ENCODE results near the gene MGAT5B. TPM values are rescaled to one million over a fixed set of nuclear protein-coding genes. Genes with fewer than 3 reads are reported as not detected.

MGAT5B gene
- total RNA-seq, 1 experiment from 2014 or later, result 4.4 TPM

GRCh38 chr17:76897023-76897422 is 28.8 kb downstream of the MGAT5B start:
- no peaks in the 10 kb centered on the region for H3K27me3 ChIP-seq (ENCODE audit: insufficient read depth, low read length)
- ATAC-seq (no peak), DNase-seq (ENCODE audit: low read depth, low spot score) (no peak)
- H3K9me3 ChIP-seq (ENCODE audit: control insufficient read depth in 1 of 2, insufficient read depth in 1 of 2, low read depth in 1 of 2, low read length in 2 of 2), result no peaks in the 10 kb centered on the region
- H3K27ac ChIP-seq (ENCODE audit: low read depth, low read length), result no peak overlapping the region
- CTCF ChIA-PET, result no interaction called here
- no TSS peak for BruUV-seq (replicated peaks)
- TF ChIP-seq, protein P1, sequence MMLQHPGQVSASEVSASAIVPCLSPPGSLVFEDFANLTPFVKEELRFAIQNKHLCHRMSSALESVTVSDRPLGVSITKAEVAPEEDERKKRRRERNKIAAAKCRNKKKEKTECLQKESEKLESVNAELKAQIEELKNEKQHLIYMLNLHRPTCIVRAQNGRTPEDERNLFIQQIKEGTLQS (IDR thresholded peaks at IDR 0.05), result no peak
- no peak for TF ChIP-seq POLR2A (IDR thresholded peaks at IDR 0.05; ENCODE audit: borderline replicate concordance, extremely low read depth, insufficient read depth, insufficient read length)
- TF ChIP-seq, protein P2, sequence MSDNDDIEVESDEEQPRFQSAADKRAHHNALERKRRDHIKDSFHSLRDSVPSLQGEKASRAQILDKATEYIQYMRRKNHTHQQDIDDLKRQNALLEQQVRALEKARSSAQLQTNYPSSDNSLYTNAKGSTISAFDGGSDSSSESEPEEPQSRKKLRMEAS (IDR thresholded peaks at IDR 0.05), result no peak
- no peak for TF ChIP-seq SP1 (IDR thresholded peaks at IDR 0.05; ENCODE audit: low read depth)
- no peaks in the 10 kb centered on the region for H4K20me1 ChIP-seq (ENCODE audit: insufficient read depth)
- H3K9me2 ChIP-seq (ENCODE audit: insufficient read depth), result no peaks in the 10 kb centered on the region
- H3K36me3 ChIP-seq (ENCODE audit: control insufficient read depth in 1 of 2, insufficient read depth in 2 of 2, low read length in 2 of 2), result no peaks in the 10 kb centered on the region
- no peak overlapping the region for H3K4me2 ChIP-seq (ENCODE audit: low read length)
- RAD21 ChIA-PET (ENCODE audit: low non-redundant PET in 1 of 2, low total read pairs in 2 of 2, uncharacterized antibody in 2 of 2, unreplicated experiment in 2 of 2), result no interaction called here
- intact Hi-C loops (cut with micrococcal nuclease), result no loop called here
- H3K79me2 ChIP-seq (ENCODE audit: insufficient read depth, low read length), result no peaks in the 10 kb centered on the region
- no peak overlapping the region for H3K4me3 ChIP-seq (replicated peaks in 1 of 2; ENCODE audit: low read depth in 1 of 2, low read length in 2 of 2)
- H3K4me1 ChIP-seq (ENCODE audit: control insufficient read depth in 1 of 2, insufficient read depth in 2 of 2, low read length in 2 of 2), result peaks cover 0 to 3% of the 10 kb centered on the region in 2 experiments; a peak in 1 of 4 replicates
- no peak overlapping the region for H3K9ac ChIP-seq (ENCODE audit: low read length)
- POLR2A ChIA-PET, result no interaction called here
- no peak overlapping the region for H2AFZ ChIP-seq (ENCODE audit: low read depth, low read length, poor library complexity, severe bottlenecking)

- Histone ChIP-seq H4K20me1 (ENCODE audit: insufficient read depth) (no peaks in the 10 kb centered on the region), H3K27me3 (ENCODE audit: insufficient read depth, low read length) (no peaks in the 10 kb centered on the region), H3K4me3 (replicated peaks in 1 of 2; ENCODE audit: low read depth in 1 of 2, low read length in 2 of 2) (no peak overlapping the region), H3K9ac (ENCODE audit: low read length) (no peak overlapping the region), H2AFZ (ENCODE audit: low read depth, low read length, poor library complexity, severe bottlenecking) (no peak overlapping the region), H3K9me2 (ENCODE audit: insufficient read depth) (no peaks in the 10 kb centered on the region), H3K4me2 (ENCODE audit: low read length) (no peak overlapping the region), H3K4me1 (ENCODE audit: control insufficient read depth in 1 of 2, insufficient read depth in 2 of 2, low read length in 2 of 2) (no peaks in the 10 kb centered on the region), H3K9me3 (ENCODE audit: control insufficient read depth in 1 of 2, insufficient read depth in 1 of 2, low read depth in 1 of 2, low read length in 2 of 2) (no peaks in the 10 kb centered on the region), H3K36me3 (ENCODE audit: control insufficient read depth in 1 of 2, insufficient read depth in 2 of 2, low read length in 2 of 2) (no peaks in the 10 kb centered on the region), H3K27ac (ENCODE audit: low read depth, low read length) (no peak overlapping the region), H3K79me2 (ENCODE audit: insufficient read depth, low read length) (no peaks in the 10 kb centered on the region)
- BruUV-seq (replicated peaks), result no TSS peak
- ChIA-PET POLR2A (no interaction called here), CTCF (interaction anchor here (0.6 kb wide), 1 partner anchor 17 kb away, joined by 3 read pairs; no protein-coding TSS in a partner anchor), RAD21 (ENCODE audit: low non-redundant PET in 1 of 2, low total read pairs in 2 of 2, uncharacterized antibody in 2 of 2, unreplicated experiment in 2 of 2) (no interaction called here)
- intact Hi-C loops (cut with micrococcal nuclease), result no loop called here
- DNase-seq (ENCODE audit: low read depth, low spot score) (no peak), ATAC-seq (no peak)
- TF ChIP-seq, protein P2 (IDR thresholded peaks at IDR 0.05), result no peak
- TF ChIP-seq EZH2phosphoT487 (IDR thresholded peaks at IDR 0.05; ENCODE audit: borderline replicate concordance), result no peak
- no peak for TF ChIP-seq POLR2AphosphoS5 (IDR thresholded peaks at IDR 0.05; ENCODE audit: low read depth, low read length)
- TF ChIP-seq SRF (IDR thresholded peaks at IDR 0.05; ENCODE audit: low read depth), result no peak
- no peak for TF ChIP-seq TCF7L2 (IDR thresholded peaks at IDR 0.05; ENCODE audit: borderline replicate concordance, extremely low read depth, insufficient read depth, insufficient read length)
- no peak for TF ChIP-seq ZNF274 (IDR thresholded peaks at IDR 0.05; ENCODE audit: low read depth, low read length)
- no peak for TF ChIP-seq REST (IDR thresholded peaks at IDR 0.05; ENCODE audit: low read depth)
- no peak for TF ChIP-seq CBX3 (IDR thresholded peaks at IDR 0.05; ENCODE audit: low read depth)
Measured at GRCh38 chr17:76899414-76899813, 31.2 kb downstream of the MGAT5B start.
